ENCODE measurements around the gene ST3GAL5.
A peak's percentile ranks its signal among the peaks of the same experiment; 100 is the strongest.

ST3GAL5 gene

DNA sequence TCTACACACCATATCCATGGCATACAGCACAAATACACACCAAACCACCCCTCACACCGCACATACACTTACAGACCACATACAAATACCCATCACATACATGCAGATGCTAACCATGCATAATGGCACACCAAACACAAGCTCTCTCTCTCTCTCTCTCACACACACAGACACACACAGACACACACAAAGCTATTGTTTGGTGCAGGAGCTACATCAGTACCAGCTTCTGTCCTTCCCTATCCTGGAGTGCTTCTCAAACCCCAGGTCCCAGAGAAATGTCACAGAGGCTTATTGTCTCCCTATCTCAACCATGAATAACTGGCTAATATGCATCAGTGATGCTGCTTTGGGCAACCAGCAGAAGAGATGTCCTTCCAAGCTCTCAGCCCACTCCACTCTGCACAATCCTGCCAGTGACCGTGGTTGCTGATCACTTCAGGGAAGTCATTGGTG is 36.5 kb upstream of the ST3GAL5 start:
- H3K4me3 ChIP-seq (ENCODE audit: low read depth, low read length), result no peak overlapping the region
- no peak for DNase-seq (ENCODE audit: low read depth)
- no peak for TF ChIP-seq CTCF (IDR thresholded peaks at IDR 0.05; ENCODE audit: insufficient read depth, low read depth, low read length, missing control alignments)

DNA sequence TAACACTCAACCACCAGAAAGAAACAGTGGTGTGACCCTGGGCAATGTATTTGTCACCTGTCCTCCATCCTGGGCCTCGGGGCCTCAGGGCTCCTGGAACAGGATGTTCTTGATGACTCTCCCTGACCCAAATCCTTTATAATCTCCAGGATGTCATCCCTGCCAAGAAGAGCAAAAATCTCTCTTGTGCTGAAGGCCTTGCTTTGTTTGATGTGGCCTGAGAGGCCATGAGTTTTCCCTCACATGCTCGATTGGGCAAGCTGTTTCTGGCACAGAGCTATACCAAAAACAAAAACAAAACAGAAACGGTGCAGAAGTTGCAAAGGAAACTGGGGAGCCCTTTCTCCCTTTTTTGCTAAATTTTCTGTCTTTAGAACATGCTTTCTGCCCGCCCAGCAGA is 35.7 kb upstream of the ST3GAL5 start:
- TF ChIP-seq CTCF (IDR thresholded peaks at IDR 0.05; ENCODE audit: insufficient read depth, low read depth, low read length, missing control alignments), result no peak
- DNase-seq (ENCODE audit: low read depth), result peak; percentile 10
- H3K4me3 ChIP-seq (ENCODE audit: low read depth, low read length), result no peak overlapping the region

DNA sequence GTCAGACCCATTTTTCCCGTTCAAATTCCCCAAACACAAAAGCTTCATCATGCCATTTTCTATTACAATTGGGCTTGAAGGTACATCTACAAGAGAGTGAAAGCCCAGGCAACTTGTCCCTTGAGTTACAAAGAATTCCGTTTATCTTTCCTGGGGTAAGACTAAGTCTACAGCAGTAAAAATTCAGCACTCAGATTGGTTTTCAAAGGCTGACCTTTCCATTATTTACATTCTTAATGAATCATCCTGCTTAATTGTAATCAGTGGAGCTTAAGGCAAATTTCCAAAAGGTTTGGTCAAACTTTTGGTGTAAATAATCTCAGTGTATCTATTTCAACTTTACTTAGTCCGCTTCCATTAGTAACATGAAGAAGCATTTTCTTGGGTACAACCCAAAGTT is 33.4 kb upstream of the ST3GAL5 start:
- no peak overlapping the region for H3K4me3 ChIP-seq (ENCODE audit: low read depth, low read length)
- no peak for TF ChIP-seq CTCF (IDR thresholded peaks at IDR 0.05; ENCODE audit: insufficient read depth, low read depth, low read length, missing control alignments)
- DNase-seq (ENCODE audit: low read depth), result no peak

GRCh38 chr2:85921659-85922058 is 32.9 kb upstream of the ST3GAL5 start:
- peak; percentile 28 for DNase-seq (ENCODE audit: low read depth)
- no peak for TF ChIP-seq CTCF (IDR thresholded peaks at IDR 0.05; ENCODE audit: insufficient read depth, low read depth, low read length, missing control alignments)
- no peak overlapping the region for H3K4me3 ChIP-seq (ENCODE audit: low read depth, low read length)

DNA sequence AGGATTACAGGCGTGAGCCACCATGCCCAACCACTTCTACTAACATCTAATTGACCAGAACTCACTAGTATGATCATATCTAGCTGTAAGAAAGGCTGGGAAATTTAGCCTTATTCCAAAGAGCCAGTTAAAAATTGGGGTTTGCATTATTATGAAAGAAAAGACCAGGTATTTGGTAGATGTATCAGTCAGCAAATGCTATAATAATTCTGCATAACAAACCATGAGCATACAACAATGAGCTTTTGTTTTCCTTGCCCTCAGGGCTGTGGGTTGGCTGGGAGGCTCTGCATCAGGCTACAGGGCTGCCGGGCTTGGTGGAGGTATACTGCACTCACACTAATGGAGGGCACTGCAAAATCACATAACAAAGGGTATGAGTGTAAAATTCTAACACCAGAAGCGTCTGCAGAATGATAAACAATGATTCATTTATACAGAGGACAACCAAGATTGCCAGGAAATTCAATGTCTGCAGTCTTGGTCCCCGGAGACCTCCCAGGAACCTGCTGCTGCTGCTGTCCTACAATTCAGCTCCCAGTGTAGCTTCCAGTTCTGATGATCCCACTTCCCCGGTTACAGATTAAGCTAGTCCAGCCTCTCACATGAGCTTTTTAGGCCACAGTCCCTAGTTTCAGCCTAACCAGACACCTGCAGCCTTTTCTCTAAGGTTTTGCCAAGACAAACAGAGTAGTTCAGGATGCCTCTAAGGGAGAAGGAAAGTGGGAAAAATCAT is 32.2 kb upstream of the ST3GAL5 start:
- DNase-seq (ENCODE audit: low read depth), result no peak
- H3K4me3 ChIP-seq (ENCODE audit: low read depth, low read length), result no peak overlapping the region
- TF ChIP-seq CTCF (IDR thresholded peaks at IDR 0.05; ENCODE audit: insufficient read depth, low read depth, low read length, missing control alignments), result no peak

GRCh38 chr2:85917887-85918795 is 29.4 kb upstream of the ST3GAL5 start:
- no peak for DNase-seq (ENCODE audit: low read depth)
- TF ChIP-seq CTCF (IDR thresholded peaks at IDR 0.05; ENCODE audit: insufficient read depth, low read depth, low read length, missing control alignments), result no peak
- no peak overlapping the region for H3K4me3 ChIP-seq (ENCODE audit: low read depth, low read length)

Measured in GM12865 (cell line).